ENCODE results near the gene SLC41A3. TPM values are rescaled to one million over a fixed set of nuclear protein-coding genes. Genes with fewer than 3 reads are reported as not detected.

Gene SLC41A3
- total RNA-seq, 1 experiment from 2014 or later, result 35.5 TPM

DNA sequence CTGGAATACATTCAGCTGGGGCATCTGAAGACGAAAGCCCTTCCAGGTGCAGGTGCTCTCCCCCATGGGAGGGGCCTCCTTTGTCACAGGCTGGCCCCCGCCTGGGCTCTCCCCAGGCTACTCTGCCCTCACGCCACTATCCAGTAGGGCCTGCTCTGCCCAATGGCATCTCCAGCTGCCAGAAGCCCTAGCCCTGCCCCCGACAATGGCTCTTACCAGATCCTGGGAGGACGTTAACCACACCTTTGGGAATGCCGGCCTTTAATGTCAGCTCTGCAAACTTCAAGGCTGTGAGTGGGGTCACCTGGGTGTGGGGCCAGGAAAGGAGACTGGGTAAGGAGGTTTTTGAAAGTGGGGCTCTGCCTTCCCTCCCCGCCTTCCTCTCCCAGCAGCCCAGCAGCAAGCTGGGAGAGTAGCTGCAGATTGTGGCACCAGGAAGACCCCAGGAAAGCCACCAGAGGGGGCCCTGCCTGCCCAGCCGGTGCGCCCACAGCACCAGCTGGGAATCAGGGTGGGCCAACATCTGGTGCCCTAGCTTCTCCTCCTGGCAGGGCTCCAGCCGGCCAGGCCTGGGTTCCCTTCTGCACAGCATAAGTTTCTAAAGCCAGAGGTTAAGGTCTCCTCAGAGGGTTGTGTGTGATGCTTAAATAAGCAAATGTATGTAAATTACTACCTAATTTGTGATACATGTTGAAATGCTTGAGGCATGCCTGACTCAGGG lies 40.4 kb upstream of the SLC41A3 start:
- Histone ChIP-seq H3K14ac (ENCODE audit: insufficient read depth, low read length) (no peak overlapping the region), H2AFZ (ENCODE audit: low read length) (no peak overlapping the region), H3K27me3 (ENCODE audit: insufficient read depth, low read length) (no peaks in the 10 kb centered on the region), H3K23ac (ENCODE audit: insufficient read length, low read depth, low read length) (no peak overlapping the region), H3K4ac (ENCODE audit: low read depth, low read length) (no peak overlapping the region), H4K91ac (ENCODE audit: insufficient read length, low read depth, low read length) (no peak overlapping the region), H2BK15ac (ENCODE audit: low read depth, low read length) (no peak overlapping the region), H2BK120ac (ENCODE audit: low read depth, low read length, poor library complexity, severe bottlenecking) (no peak overlapping the region), H3K56ac (ENCODE audit: insufficient read length, low read depth, low read length) (no peak overlapping the region), H3K4me1 (ENCODE audit: insufficient read depth, low read length) (no peaks in the 10 kb centered on the region), H4K20me1 (ENCODE audit: control insufficient read depth, insufficient read depth, insufficient read length) (no peaks in the 10 kb centered on the region), H2BK20ac (ENCODE audit: low read depth, low read length, poor library complexity, severe bottlenecking) (no peak overlapping the region), H3K9me3 (ENCODE audit: control insufficient read depth, low read depth, low read length) (no peaks in the 10 kb centered on the region), H4K5ac (ENCODE audit: insufficient read length, low read depth, low read length) (no peak overlapping the region), H3K4me2 (ENCODE audit: insufficient read depth, insufficient read length, low read length) (no peak overlapping the region), H3T11ph (ENCODE audit: low read length) (no peak overlapping the region), H3K18ac (ENCODE audit: insufficient read length, low read depth, low read length) (no peak overlapping the region), H4K8ac (replicated peaks; ENCODE audit: insufficient read length, low read depth, low read length) (no peak overlapping the region), H3K23me2 (ENCODE audit: insufficient read length, low read depth, low read length, poor library complexity, severe bottlenecking) (no peaks in the 10 kb centered on the region), H3K9ac (ENCODE audit: extremely low read depth, insufficient read length, low read length) (no peak overlapping the region), H2BK5ac (ENCODE audit: insufficient read length, low read length) (no peak overlapping the region), H2AK5ac (ENCODE audit: insufficient read length, low read length) (no peak overlapping the region), H3K79me1 (ENCODE audit: insufficient read depth, low read depth, low read length, poor library complexity, severe bottlenecking) (no peaks in the 10 kb centered on the region), H2BK12ac (ENCODE audit: insufficient read length, low read depth, low read length) (no peak overlapping the region), H3K27ac (ENCODE audit: insufficient read length, low read depth, low read length) (no peak overlapping the region), H3K79me2 (ENCODE audit: insufficient read depth, low read length) (no peaks in the 10 kb centered on the region)
- no CpG with 5 or more reads among the region's 10 CpGs for WGBS (ENCODE audit: extremely low coverage, insufficient read length, low lambda C conversion rate)
- H3K36me3 Mint-ChIP-seq (ENCODE audit: insufficient read depth in 1 of 3, low read depth in 3 of 3), result no peaks in the 10 kb centered on the region
- no peaks in the 10 kb centered on the region for H3K9me3 Mint-ChIP-seq
- peaks cover 5% of the 10 kb centered on the region for H3K27me3 Mint-ChIP-seq (ENCODE audit: low read depth)
- no peak overlapping the region for H3K4me3 Mint-ChIP-seq
- H3K4me1 Mint-ChIP-seq, result peaks cover 15 to 37% of the 10 kb centered on the region in 2 experiments
- H3K27ac Mint-ChIP-seq, result peak overlapping the region in 1 of 3 experiments; percentile 75; a peak in 1 of 7 replicates
- TF ChIP-seq, protein P1, sequence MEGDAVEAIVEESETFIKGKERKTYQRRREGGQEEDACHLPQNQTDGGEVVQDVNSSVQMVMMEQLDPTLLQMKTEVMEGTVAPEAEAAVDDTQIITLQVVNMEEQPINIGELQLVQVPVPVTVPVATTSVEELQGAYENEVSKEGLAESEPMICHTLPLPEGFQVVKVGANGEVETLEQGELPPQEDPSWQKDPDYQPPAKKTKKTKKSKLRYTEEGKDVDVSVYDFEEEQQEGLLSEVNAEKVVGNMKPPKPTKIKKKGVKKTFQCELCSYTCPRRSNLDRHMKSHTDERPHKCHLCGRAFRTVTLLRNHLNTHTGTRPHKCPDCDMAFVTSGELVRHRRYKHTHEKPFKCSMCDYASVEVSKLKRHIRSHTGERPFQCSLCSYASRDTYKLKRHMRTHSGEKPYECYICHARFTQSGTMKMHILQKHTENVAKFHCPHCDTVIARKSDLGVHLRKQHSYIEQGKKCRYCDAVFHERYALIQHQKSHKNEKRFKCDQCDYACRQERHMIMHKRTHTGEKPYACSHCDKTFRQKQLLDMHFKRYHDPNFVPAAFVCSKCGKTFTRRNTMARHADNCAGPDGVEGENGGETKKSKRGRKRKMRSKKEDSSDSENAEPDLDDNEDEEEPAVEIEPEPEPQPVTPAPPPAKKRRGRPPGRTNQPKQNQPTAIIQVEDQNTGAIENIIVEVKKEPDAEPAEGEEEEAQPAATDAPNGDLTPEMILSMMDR (conservative IDR thresholded peaks at IDR 0.05), result peak; percentile 37
- DNase-seq, result peak; percentile 79
